NCI-H748 (cell line): ENCODE results near the gene KRT79.

ENCODE experiments used
- DNase-seq: peaks from one replicate; lab custom pipeline; 2025; ENCODE audit not compliant: unreplicated experiment; lab: John Stamatoyannopoulos, UW

The KRT79 gene

GRCh38 chr12:52792185-52793029, 41.7 kb downstream of the KRT79 start:
- no peak for DNase-seq

GRCh38 chr12:52791271-52792184, 42.6 kb downstream of the KRT79 start:
- no peak for DNase-seq

- no peak for DNase-seq
These were observed 43.5 kb downstream of the KRT79 start for GRCh38 chr12:52790427-52791270.

GRCh38 chr12:52789637-52790426, 44.3 kb downstream of the KRT79 start:
- no peak for DNase-seq

GRCh38 chr12:52788876-52789636, 45.1 kb downstream of the KRT79 start:
- DNase-seq, result no peak

GRCh38 chr12:52788192-52788875, 45.8 kb downstream of the KRT79 start:
- no peak for DNase-seq

- DNase-seq, result peak; percentile 54
These were observed 46.6 kb downstream of the KRT79 start for GRCh38 chr12:52787324-52788191.

GRCh38 chr12:52784909-52785308, 49.2 kb downstream of the KRT79 start:
- no peak for DNase-seq

GRCh38 chr12:52783563-52784316, 50.4 kb downstream of the KRT79 start:
- no peak for DNase-seq

GRCh38 chr12:52782502-52782901, 51.6 kb downstream of the KRT79 start:
- DNase-seq, result no peak

- DNase-seq, result no peak
These were observed 52.6 kb downstream of the KRT79 start for GRCh38 chr12:52781399-52782082.

GRCh38 chr12:52779914-52780313, 54.2 kb downstream of the KRT79 start:
- DNase-seq, result no peak

- DNase-seq, result no peak
These were observed 55.3 kb downstream of the KRT79 start for GRCh38 chr12:52778833-52779232.

- DNase-seq, result no peak
These were observed 56.5 kb downstream of the KRT79 start for GRCh38 chr12:52777566-52777965.

- DNase-seq, result no peak
These were observed 57.2 kb downstream of the KRT79 start, which contains the start of gene KRT76 for GRCh38 chr12:52776913-52777395. Gene KRT76 (minus strand): TSS chr12:52777345. CDS start chr12:52777291, 54 bp downstream.

GRCh38 chr12:52776435-52776834, 57.7 kb downstream of the KRT79 start:
- no peak for DNase-seq
